H1 (cell line): Measurements from ENCODE around the gene CTF1. TPM values are rescaled to one million over a fixed set of nuclear protein-coding genes. Genes with fewer than 3 reads are reported as not detected.
A peak's percentile ranks its signal among the peaks of the same experiment; 100 is the strongest.

Source experiments
- CTCF ChIA-PET: fragments of 300-600 bp; sonication (Branson Sonifier 250); formaldehyde crosslinking; loops from one replicate; lab custom pipeline; 2021; ENCODE audit not compliant: partially characterized antibody; lab: Charles Lee
- POLR2A ChIA-PET: fragments of 300-600 bp; sonication (Branson Sonifier 250); formaldehyde crosslinking; loops from one replicate; lab custom pipeline; 2021; ENCODE audit warnings: inconsistent platforms; ENCODE audit not compliant: partially characterized antibody; lab: Charles Lee
- DNase-seq, 2 experiments: peaks; one replicate each; pipeline versions ENCODE4 v3.0.0 to v3.0.0-alpha.2; 2010 to 2022; ENCODE audit warnings: low spot score in 2 of 2, low read depth in 1 of 2, mixed read lengths in 1 of 2
- FAIRE-seq: peaks from 2 replicates; lab custom pipeline; 2011; peaks lifted over from hg19 to GRCh38; lab: Jason Lieb, UNC
- H2AFZ ChIP-seq: 2 replicates; pipeline ENCODE4 v1.8.1; 2012; ENCODE audit warnings: low read length, inconsistent platforms
- H2AK5ac ChIP-seq: 2 replicates; pipeline ENCODE4 v1.6.1; 2013; ENCODE audit warnings: low read depth, low read length
- H2BK120ac ChIP-seq: replicated peaks from 2 replicates; pipeline ENCODE3; 2013; ENCODE audit warnings: low read depth, low read length, inconsistent platforms
- H2BK12ac ChIP-seq: 2 replicates; pipeline ENCODE4 v1.6.1; 2013; ENCODE audit warnings: low read depth, low read length
- H2BK15ac ChIP-seq: 2 replicates; pipeline ENCODE4 v1.6.1; 2013; ENCODE audit warnings: low read length
- H2BK20ac ChIP-seq: 2 replicates; pipeline ENCODE4 v1.6.1; 2013; ENCODE audit warnings: low read length
- H2BK5ac ChIP-seq: 2 replicates; pipeline ENCODE4 v1.6.1; 2013; ENCODE audit warnings: low read depth, low read length
- H3K14ac ChIP-seq: 2 replicates; pipeline ENCODE4 v1.6.1; 2013; ENCODE audit warnings: inconsistent platforms; ENCODE audit not compliant: insufficient read length
- H3K18ac ChIP-seq: 2 replicates; pipeline ENCODE4 v1.6.1; 2013; ENCODE audit warnings: low read length; ENCODE audit errors: extremely low read depth
- H3K23ac ChIP-seq: 2 replicates; pipeline ENCODE4 v1.6.1; 2013; ENCODE audit warnings: inconsistent platforms; ENCODE audit not compliant: insufficient read length
- H3K23me2 ChIP-seq: 2 replicates; pipeline ENCODE4 v1.6.1; 2013; ENCODE audit warnings: low read depth, low read length
- H3K27ac ChIP-seq: 2 replicates; pipeline ENCODE4 v1.6.1; 2011; ENCODE audit warnings: low read depth, low read length, inconsistent platforms
- H3K27me3 ChIP-seq, 4 experiments: replicated peaks in 1 of 4; 1 replicate in 1 of 4; 2 replicates in 3 of 4; pipeline versions ENCODE4 v1.6.1 to v1.8.1; 2011 to 2013; ENCODE audit warnings: low read length in 3 of 4, mild to moderate bottlenecking in 3 of 4, inconsistent platforms in 2 of 4, mixed read lengths in 2 of 4, moderate library complexity in 1 of 4; ENCODE audit not compliant: control insufficient read depth in 3 of 4, insufficient read depth in 3 of 4; ENCODE audit errors: extremely low read depth in 1 of 4
- H3K36me3 ChIP-seq, 4 experiments: 2 replicates each; pipeline versions ENCODE4 v1.6.1 to v1.8.1; 2011 to 2013; ENCODE audit warnings: mild to moderate bottlenecking in 4 of 4, low read length in 3 of 4, moderate library complexity in 2 of 4, control low read depth in 1 of 4, inconsistent platforms in 1 of 4; ENCODE audit not compliant: insufficient read depth in 4 of 4, control insufficient read depth in 2 of 4
- H3K4ac ChIP-seq: replicated peaks from 2 replicates; pipeline ENCODE3; 2013; ENCODE audit warnings: low read length, low read depth, mixed read lengths, inconsistent platforms; ENCODE audit not compliant: insufficient read length
- H3K4me1 ChIP-seq, 4 experiments: replicated peaks in 1 of 4; 1 replicate in 1 of 4; 2 replicates in 3 of 4; pipeline versions ENCODE4 v1.6.1 to v1.8.1; 2011 to 2013; ENCODE audit warnings: low read length in 3 of 4, inconsistent platforms in 2 of 4, mixed read lengths in 1 of 4; ENCODE audit not compliant: insufficient read depth in 4 of 4, control insufficient read depth in 3 of 4
- H3K4me2 ChIP-seq, 2 experiments: 2 replicates each; pipeline versions ENCODE4 v1.6.1 to v1.8.1; 2011 to 2013; ENCODE audit warnings: low read depth in 2 of 2, low read length in 2 of 2, control low read depth in 1 of 2, inconsistent platforms in 1 of 2, mild to moderate bottlenecking in 1 of 2; ENCODE audit not compliant: insufficient read depth in 1 of 2
- H3K4me3 ChIP-seq, 4 experiments: fragments of 200-600, 300-600 bp in 1 of 4; sonication (generic), shearing (Covaris generic), sonication (Bioruptor Twin) in 1 of 4; 2 replicates each; pipeline versions ENCODE4 v1.5.1 to v1.8.1; 2011 to 2016; ENCODE audit warnings: low read length in 4 of 4, low read depth in 3 of 4, control low read depth in 2 of 4, inconsistent platforms in 2 of 4, mild to moderate bottlenecking in 2 of 4, mixed read lengths in 1 of 4, moderate library complexity in 1 of 4; ENCODE audit not compliant: insufficient read depth in 2 of 4; ENCODE audit errors: extremely low read depth in 1 of 4
- H3K56ac ChIP-seq: replicated peaks from 2 replicates; pipeline ENCODE3; 2013; ENCODE audit warnings: low read depth, mild to moderate bottlenecking, mixed read lengths, low read length, inconsistent platforms; ENCODE audit not compliant: insufficient read length
- H3K79me1 ChIP-seq: 2 replicates; pipeline ENCODE4 v1.6.1; 2013; ENCODE audit warnings: low read depth, low read length, control low read depth
- H3K79me2 ChIP-seq, 2 experiments: 2 replicates each; pipeline versions ENCODE4 v1.6.1 to v1.8.1; 2012 to 2013; ENCODE audit warnings: low read length in 2 of 2, mild to moderate bottlenecking in 2 of 2, inconsistent platforms in 1 of 2; ENCODE audit not compliant: insufficient read depth in 2 of 2, control insufficient read depth in 1 of 2
- H3K9ac ChIP-seq, 4 experiments: replicated peaks in 1 of 4; 1 replicate in 1 of 4; 2 replicates in 3 of 4; pipeline versions ENCODE4 v1.6.1 to v1.8.1; 2011 to 2013; ENCODE audit warnings: low read depth in 3 of 4, low read length in 3 of 4, control low read depth in 2 of 4, mild to moderate bottlenecking in 2 of 4, moderate library complexity in 2 of 4, inconsistent platforms in 1 of 4; ENCODE audit errors: extremely low read depth in 1 of 4
- H3K9me3 ChIP-seq, 2 experiments: 2 replicates each; pipeline versions ENCODE4 v1.6.1 to v1.8.1; 2012 to 2013; ENCODE audit warnings: mild to moderate bottlenecking in 2 of 2, moderate library complexity in 2 of 2, control low read depth in 1 of 2, inconsistent platforms in 1 of 2, low read depth in 1 of 2, low read length in 1 of 2, mixed read lengths in 1 of 2; ENCODE audit not compliant: insufficient read depth in 2 of 2
- H4K20me1 ChIP-seq, 2 experiments: replicated peaks in 1 of 2; 2 replicates each; pipeline versions ENCODE3 to v1.8.1; 2011 to 2013; ENCODE audit warnings: inconsistent platforms in 2 of 2, low read length in 2 of 2, mild to moderate bottlenecking in 1 of 2; ENCODE audit not compliant: insufficient read depth in 2 of 2, control insufficient read depth in 1 of 2
- H4K5ac ChIP-seq: 2 replicates; pipeline ENCODE4 v1.6.1; 2013; ENCODE audit warnings: low read length, low read depth, mixed read lengths, inconsistent platforms; ENCODE audit not compliant: insufficient read length
- H4K8ac ChIP-seq: 2 replicates; pipeline ENCODE4 v1.8.0; 2013; ENCODE audit warnings: mild to moderate bottlenecking, moderate library complexity, low read length, inconsistent platforms; ENCODE audit not compliant: insufficient read depth; ENCODE audit errors: extremely low read depth
- H4K91ac ChIP-seq: replicated peaks from 2 replicates; pipeline ENCODE3; 2013; ENCODE audit warnings: low read length, mixed read lengths, inconsistent platforms; ENCODE audit not compliant: insufficient read length
- BCL11A ChIP-seq, 2 experiments: IDR thresholded peaks; one replicate each; pipeline ENCODE4 v1.6.1; 2011; ENCODE audit warnings: low read depth in 2 of 2, low read length in 2 of 2, mild to moderate bottlenecking in 2 of 2
- EGR1 ChIP-seq: IDR thresholded peaks from 2 replicates; pipeline ENCODE4 v1.6.1; 2011; ENCODE audit warnings: low read depth, low read length, borderline replicate concordance
- EP300 ChIP-seq, 2 experiments: IDR thresholded peaks; 1 replicate in 1 of 2; 2 replicates in 1 of 2; pipeline ENCODE4 v1.6.1; 2011 to 2012; ENCODE audit warnings: low read depth in 2 of 2, low read length in 2 of 2, mild to moderate bottlenecking in 2 of 2, borderline replicate concordance in 1 of 2, inconsistent platforms in 1 of 2, moderate library complexity in 1 of 2
- POLR2A ChIP-seq, 2 experiments: IDR thresholded peaks; 1 replicate in 1 of 2; 2 replicates in 1 of 2; pipeline ENCODE4 v1.6.1; 2011; ENCODE audit warnings: low read depth in 2 of 2, low read length in 2 of 2, mild to moderate bottlenecking in 2 of 2; ENCODE audit errors: control extremely low read depth in 1 of 2
- POLR2AphosphoS5 ChIP-seq: IDR thresholded peaks from 2 replicates; pipeline ENCODE4 v1.6.1; 2011; ENCODE audit warnings: low read depth, low read length
- POU5F1 ChIP-seq: IDR thresholded peaks from 2 replicates; pipeline ENCODE4 v1.6.1; 2011; ENCODE audit warnings: low read depth, mild to moderate bottlenecking, low read length, moderate library complexity
- RBBP5 ChIP-seq: IDR thresholded peaks from 2 replicates; pipeline ENCODE4 v1.7.1; 2012; ENCODE audit warnings: low read depth, mild to moderate bottlenecking, inconsistent platforms, low read length, moderate library complexity, borderline replicate concordance
- TEAD4 ChIP-seq: IDR thresholded peaks from 2 replicates; pipeline ENCODE4 v1.6.1; 2012; ENCODE audit warnings: low read depth, low read length, inconsistent platforms, mixed read lengths
- YY1 ChIP-seq: IDR thresholded peaks from 2 replicates; pipeline ENCODE4 v1.6.1; 2011; ENCODE audit warnings: low read depth, mild to moderate bottlenecking, low read length
- WGBS, 2 experiments: shearing (Covaris generic) in 1 of 2; methylation state at CpG; one replicate each; pipeline versions ENCODE4 v1.1.6 to v1.1.7; 2013 to 2015; ENCODE audit warnings: low lambda C conversion rate in 2 of 2, mixed read lengths in 2 of 2, inconsistent platforms in 1 of 2, low coverage in 1 of 2, missing lambda C conversion rate in 1 of 2; ENCODE audit not compliant: insufficient replicate concordance in 2 of 2, insufficient coverage in 1 of 2, insufficient read length in 1 of 2; ENCODE audit errors: extremely low coverage in 1 of 2, missing lambda C conversion rate in 1 of 2; 5-methylcytosine and 5-hydroxymethylcytosine counted together
- polyA plus RNA-seq, 7 experiments: library from polyadenylated mRNA; depleted of rRNA in 3 of 7; stranded (reverse) in 5 of 7; unstranded in 2 of 7; fragments of >200 nt in 5 of 7; fragments of 200-250 nt in 2 of 7; gene quantifications; 1 replicate in 5 of 7; 2 replicates in 1 of 7; 4 replicates in 1 of 7; pipeline versions ENCODE4 v1.2.1 to v1.2.3, GENCODE V29; 2011 to 2013; ENCODE audit warnings: missing spikeins in 2 of 7, mixed read lengths in 2 of 7
- total RNA-seq: library from RNA; stranded (reverse); fragmentation: NEBNext Ultra II Directional; extraction: Animal tissue kit (Norgen Biotek cat#: 25700); gene quantifications from 2 replicates; pipeline ENCODE4 v1.2.1, GENCODE V29; 2021
- TF ChIP-seq, protein P1 (sequence below): IDR thresholded peaks from 2 replicates; pipeline ENCODE4 v1.6.1; 2012; ENCODE audit warnings: low read length, inconsistent platforms

Gene CTF1
- total and polyA plus RNA-seq, 2 of the 8 experiments (the other 6 are each of a cell fraction or from before 2014, with no cell fraction given): 0.97 to 3.4 TPM

GRCh38 chr16:30894540-30895368 is 1.7 kb upstream of the CTF1 start:
- FAIRE-seq: no peak
- CTCF ChIA-PET: interaction anchor here (1.0 to 4.1 kb wide), 3 partner anchors 10 to 50 kb away, joined by 3 to 25 read pairs (median 5); no protein-coding TSS in a partner anchor
- TF ChIP-seq BCL11A (IDR thresholded peaks at IDR 0.05; ENCODE audit: low read depth in 2 of 2, low read length in 2 of 2) (no peak), POU5F1 (no peak), RBBP5 (no peak), POLR2A (IDR thresholded peaks at IDR 0.05; ENCODE audit: control extremely low read depth in 1 of 2, low read depth in 2 of 2, low read length in 2 of 2) (no peak), EGR1 (no peak), POLR2AphosphoS5 (no peak), EP300 (IDR thresholded peaks at IDR 0.05; ENCODE audit: borderline replicate concordance in 1 of 2, low read depth in 2 of 2, low read length in 2 of 2) (no peak), YY1 (no peak), TEAD4 (no peak)
- TF ChIP-seq, protein P1, sequence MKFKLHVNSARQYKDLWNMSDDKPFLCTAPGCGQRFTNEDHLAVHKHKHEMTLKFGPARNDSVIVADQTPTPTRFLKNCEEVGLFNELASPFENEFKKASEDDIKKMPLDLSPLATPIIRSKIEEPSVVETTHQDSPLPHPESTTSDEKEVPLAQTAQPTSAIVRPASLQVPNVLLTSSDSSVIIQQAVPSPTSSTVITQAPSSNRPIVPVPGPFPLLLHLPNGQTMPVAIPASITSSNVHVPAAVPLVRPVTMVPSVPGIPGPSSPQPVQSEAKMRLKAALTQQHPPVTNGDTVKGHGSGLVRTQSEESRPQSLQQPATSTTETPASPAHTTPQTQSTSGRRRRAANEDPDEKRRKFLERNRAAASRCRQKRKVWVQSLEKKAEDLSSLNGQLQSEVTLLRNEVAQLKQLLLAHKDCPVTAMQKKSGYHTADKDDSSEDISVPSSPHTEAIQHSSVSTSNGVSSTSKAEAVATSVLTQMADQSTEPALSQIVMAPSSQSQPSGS: no peak

More at GRCh38 chr16:30894540-30895368, 1.7 kb upstream of the CTF1 start:
- Histone ChIP-seq H3K23me2 (peaks cover 15% of the 10 kb centered on the region), H3K14ac (no peak overlapping the region), H3K4me2 (peak overlapping the region; percentile 49 to 100), H3K18ac (peak overlapping the region; percentile 97; the same call in 1 of the 2 replicates), H3K4me1 (peaks cover 4 to 13% (median 12%) of the 10 kb centered on the region in 4 experiments), H3K27me3 (peaks cover 0 to 13% (median 7%) of the 10 kb centered on the region in 4 experiments; a peak in 5 of 7 replicates), H2BK5ac (peak overlapping the region; percentile 97), H3K9ac (peak overlapping the region in 3 of 4 experiments; percentile 54 to 63 (median 59); a peak in 3 of 7 replicates), H4K5ac (no peak overlapping the region), H3K56ac (no peak overlapping the region), H2AFZ (peak overlapping the region; percentile 69; the same call in 1 of the 2 replicates), H3K23ac (no peak overlapping the region), H3K9me3 (no peaks in the 10 kb centered on the region), H2AK5ac (0 out of 2 replicates have a peak overlapping the region, but pooled peaks have one; percentile 46), H3K36me3 (no peaks in the 10 kb centered on the region), H2BK20ac (0 out of 2 replicates have a peak overlapping the region, but pooled peaks have one; percentile 34), H2BK120ac (peak overlapping the region; percentile 94), H4K20me1 (peaks cover 0 to 4% of the 10 kb centered on the region in 2 experiments), H3K4me3 (peak overlapping the region; percentile 23 to 70 (median 47)), H4K8ac (peak overlapping the region; percentile 93; the same call in 1 of the 2 replicates), H2BK12ac (peak overlapping the region; percentile 100), H3K79me2 (no peaks in the 10 kb centered on the region), H3K27ac (no peak overlapping the region), H3K4ac (peak overlapping the region; percentile 97), H2BK15ac (peak overlapping the region; percentile 100; the same call in 1 of the 2 replicates), H3K79me1 (no peaks in the 10 kb centered on the region), H4K91ac (peak overlapping the region; percentile 99)
- POLR2A ChIA-PET: no interaction called here
- no peak for DNase-seq
- 63% methylated on average over 16 of the region's 16 CpGs; no CpG with 5 or more reads in 1 of the 2 experiments for WGBS, 2 experiments
